ENCODE measurements around the gene GCLC.

- TF ChIP-seq, protein P1, sequence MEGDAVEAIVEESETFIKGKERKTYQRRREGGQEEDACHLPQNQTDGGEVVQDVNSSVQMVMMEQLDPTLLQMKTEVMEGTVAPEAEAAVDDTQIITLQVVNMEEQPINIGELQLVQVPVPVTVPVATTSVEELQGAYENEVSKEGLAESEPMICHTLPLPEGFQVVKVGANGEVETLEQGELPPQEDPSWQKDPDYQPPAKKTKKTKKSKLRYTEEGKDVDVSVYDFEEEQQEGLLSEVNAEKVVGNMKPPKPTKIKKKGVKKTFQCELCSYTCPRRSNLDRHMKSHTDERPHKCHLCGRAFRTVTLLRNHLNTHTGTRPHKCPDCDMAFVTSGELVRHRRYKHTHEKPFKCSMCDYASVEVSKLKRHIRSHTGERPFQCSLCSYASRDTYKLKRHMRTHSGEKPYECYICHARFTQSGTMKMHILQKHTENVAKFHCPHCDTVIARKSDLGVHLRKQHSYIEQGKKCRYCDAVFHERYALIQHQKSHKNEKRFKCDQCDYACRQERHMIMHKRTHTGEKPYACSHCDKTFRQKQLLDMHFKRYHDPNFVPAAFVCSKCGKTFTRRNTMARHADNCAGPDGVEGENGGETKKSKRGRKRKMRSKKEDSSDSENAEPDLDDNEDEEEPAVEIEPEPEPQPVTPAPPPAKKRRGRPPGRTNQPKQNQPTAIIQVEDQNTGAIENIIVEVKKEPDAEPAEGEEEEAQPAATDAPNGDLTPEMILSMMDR (conservative IDR thresholded peaks at IDR 0.05; ENCODE audit: low read depth, low read length), result no peak
- no peak for TF ChIP-seq EZH2 (IDR thresholded peaks at IDR 0.05; ENCODE audit: borderline replicate concordance, low read depth, low read length, poor library complexity, severe bottlenecking)
Measured at GRCh38 chr6:53497905-53498304, 47.0 kb downstream of the GCLC start.

Data from A673 (cell line).